HG02852 (cell line): Measurements from ENCODE around the gene PARP11.
"Not testable (repeated sequence)": the region's sequence is repeated elsewhere in the genome, so short reads cannot be mapped to it uniquely, and the experiment has no call there.

Experiments used
- ATAC-seq: cut with Tn5 transposase; IDR thresholded peaks from one replicate; pipeline ENCODE4 v1.9.1; 2021; ENCODE audit warnings: mild to moderate bottlenecking, moderate library complexity; ENCODE audit not compliant: unreplicated experiment

Gene PARP11

GRCh38 chr12:3882896-3883564, 9.8 kb upstream of the PARP11 start:
- ATAC-seq, result no peak

DNA sequence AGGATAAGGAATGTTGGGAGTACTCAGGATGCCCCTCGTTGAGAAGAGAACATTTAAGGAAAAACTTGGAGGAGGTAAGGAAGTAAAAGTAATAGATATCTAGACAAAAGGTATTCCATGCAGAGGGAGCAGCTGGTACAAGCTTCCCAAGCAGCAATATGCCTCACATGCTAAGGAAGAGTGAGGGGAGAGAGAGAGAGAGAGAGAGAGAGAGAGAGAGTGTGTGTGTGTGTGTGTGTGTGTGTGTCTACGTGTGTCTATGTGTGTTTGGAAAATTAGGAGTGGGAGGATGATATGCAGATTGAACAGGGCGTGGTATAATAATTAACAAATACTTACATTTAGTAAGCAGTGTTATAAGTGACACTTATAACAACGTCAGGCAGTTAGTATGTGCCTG, 9.2 kb upstream of the PARP11 start:
- no peak for ATAC-seq

DNA sequence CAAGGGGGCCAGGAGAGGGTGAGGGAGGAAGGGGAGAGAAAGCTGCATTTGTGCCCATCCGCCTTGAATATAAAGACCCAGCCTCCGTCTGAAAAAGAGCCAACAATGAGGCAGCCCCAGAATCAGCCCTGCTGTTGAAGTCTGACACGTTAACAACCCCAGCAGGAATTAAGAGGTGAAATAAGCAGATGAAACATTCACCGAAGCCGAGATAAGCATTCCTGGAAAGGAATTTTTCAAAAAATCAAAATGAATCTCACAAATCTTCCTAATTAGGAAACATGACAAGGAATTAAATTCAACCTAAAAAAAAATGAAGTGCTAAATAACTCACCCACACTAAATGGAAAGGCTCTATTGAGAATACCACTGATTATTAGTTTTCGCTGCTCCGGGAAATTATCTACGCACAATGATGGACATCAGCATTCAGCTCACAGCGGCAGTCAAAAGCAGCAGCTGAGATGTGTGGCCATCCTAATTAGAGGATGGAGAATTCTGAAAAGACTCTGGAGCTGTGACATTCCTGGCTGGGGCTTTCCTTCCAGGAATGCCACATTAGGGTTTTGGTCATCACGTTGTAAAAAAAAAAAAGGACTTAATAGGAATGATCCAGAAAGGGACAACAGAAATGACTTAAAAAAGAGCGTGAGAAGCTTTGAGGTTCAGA, 8.2 kb upstream of the PARP11 start:
- ATAC-seq, result no peak

DNA sequence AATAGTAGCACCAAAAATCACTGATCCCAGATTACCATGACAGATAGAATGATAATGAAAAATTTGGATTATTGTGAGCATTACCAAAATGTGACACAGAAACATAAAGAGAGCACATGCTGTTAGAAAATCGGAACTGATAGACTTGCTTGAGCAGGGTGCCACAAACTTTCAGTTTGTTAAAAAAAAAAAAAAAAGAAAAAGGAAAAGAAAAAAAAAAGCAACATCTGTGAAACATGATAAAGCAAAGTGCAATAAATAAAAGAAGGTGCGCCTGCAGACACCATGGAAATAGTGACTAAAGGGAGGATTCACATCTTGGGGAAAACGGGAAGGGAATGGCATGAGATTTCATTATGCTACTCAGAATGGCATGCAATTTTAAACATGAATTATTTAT, 6.6 kb upstream of the PARP11 start:
- no peak for ATAC-seq

- no peak for ATAC-seq
Measured at GRCh38 chr12:3871356-3871755, 1.8 kb downstream of the PARP11 start.

- no peak for ATAC-seq
Measured at GRCh38 chr12:3869865-3870264, 3.3 kb downstream of the PARP11 start.

DNA sequence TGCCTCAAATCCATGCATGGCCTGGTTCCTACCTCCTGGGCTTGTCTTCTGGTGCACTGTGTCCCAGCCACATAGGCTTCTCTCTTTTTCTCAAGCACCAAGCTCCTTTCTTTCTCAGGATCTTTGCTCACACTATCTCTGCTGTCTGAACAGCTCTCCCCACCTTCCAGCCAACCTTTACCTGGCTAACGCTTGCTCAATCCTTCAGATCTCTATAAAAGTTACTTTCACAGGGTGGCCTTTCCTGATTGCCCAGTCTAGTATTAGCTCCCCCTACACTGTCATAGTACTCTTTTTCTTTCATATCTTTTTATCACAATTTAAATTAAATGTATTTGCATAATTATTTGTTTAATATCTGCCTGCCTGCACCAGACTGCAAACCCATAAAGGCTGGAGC, 3.8 kb downstream of the PARP11 start:
- ATAC-seq, result no peak

- ATAC-seq, result no peak
Measured at GRCh38 chr12:3863756-3864155, 9.4 kb downstream of the PARP11 start.

DNA sequence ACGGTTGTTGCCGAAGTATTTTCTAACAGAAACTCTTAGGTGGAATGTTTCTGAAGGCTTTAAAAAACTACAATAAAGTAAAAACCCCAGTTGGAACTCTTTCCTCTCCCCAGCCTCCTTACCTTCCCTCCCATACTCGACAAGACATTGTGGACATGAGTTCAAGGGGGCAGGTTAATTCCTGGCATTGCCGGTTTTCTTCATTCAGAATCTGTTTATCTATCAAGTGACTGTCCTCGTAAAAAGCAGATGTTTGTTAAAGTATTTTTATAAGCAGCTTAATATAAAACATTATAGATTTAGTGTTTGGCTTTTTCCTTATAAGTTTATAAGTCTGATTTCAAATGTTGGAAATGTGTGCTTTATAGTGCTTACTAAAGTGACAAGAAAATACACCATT, 30.7 kb downstream of the PARP11 start:
- ATAC-seq, result no peak

- ATAC-seq, result no peak
Measured at GRCh38 chr12:3841783-3842182, 31.4 kb downstream of the PARP11 start.

- not testable (repeated sequence) for ATAC-seq
Measured at GRCh38 chr12:3840833-3841232, 32.4 kb downstream of the PARP11 start.

DNA sequence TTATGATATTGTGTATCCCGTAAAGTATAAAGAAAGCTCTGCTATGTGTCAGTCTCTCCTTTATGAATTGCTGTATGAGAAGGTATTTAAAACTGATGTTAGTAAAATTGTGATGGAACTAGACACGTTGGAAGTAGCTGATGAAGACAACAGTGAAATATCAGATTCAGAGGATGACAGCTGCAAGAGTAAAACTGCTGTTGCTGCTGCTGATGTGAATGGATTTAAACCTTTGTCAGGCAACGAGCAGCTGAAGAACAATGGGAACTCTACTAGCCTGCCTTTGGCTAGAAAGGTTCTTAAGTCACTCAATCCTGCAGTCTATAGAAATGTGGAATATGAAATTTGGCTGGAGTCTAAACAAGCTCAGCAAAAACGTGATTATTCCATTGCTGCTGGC, 33.5 kb downstream of the PARP11 start:
- ATAC-seq, result not testable (repeated sequence)

DNA sequence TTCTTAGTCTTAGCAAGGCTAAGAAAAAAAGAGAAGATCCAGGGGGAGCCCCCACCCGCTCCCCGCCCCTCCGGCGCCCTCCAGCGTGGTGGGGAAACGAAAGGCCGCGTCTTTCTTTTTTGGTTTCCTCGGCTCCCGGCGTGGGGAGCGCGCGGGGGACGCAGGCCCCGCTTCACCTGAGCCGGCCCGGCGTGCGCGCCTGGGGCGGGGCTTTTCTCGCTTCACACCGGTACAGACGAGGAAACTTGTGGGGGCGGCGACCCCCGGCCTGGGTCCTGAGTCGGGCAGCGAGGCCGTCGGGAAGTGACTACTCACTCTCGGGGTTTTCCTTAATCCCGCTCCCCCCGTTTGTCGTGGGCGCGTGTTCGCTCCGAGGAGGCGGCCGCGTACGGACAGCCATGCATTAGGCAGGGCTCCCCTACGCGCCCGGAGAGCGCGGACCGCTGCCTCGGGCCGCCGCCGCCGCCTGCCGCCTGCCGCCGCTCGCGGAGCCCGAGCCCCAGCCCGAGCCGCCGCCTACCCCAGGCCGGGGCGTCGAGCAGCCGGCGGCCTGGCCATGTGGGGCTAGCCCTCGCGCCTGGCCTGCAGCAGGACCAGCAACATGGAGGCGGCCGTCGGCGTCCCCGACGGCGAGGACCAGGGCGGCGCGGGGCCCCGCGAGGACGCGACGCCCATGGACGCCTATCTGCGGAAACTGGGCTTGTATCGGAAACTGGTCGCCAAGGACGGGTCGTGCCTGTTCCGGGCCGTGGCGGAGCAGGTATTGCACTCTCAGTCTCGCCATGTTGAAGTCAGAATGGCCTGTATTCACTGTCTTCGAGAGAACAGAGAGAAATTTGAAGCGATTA, 34.3 kb downstream of the PARP11 start:
- not testable (repeated sequence) for ATAC-seq

DNA sequence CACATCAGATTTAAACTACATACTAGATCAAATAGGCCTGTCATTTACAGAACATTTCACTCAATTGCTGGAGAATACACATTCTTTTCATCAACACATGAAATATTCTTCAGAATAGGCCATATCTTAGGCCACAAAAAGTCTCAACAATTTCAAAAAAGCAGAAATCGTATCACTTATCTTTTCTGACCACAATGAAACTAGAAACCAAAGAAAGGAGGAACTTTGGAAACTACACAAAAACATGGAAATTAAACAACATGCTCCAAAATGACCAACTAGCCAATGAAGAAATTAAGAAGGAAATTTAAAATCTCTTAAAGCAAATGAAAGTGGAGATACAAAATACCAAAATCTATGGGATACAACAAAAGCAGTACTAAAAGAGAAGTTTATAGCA, 35.1 kb downstream of the PARP11 start:
- ATAC-seq, result no peak

DNA sequence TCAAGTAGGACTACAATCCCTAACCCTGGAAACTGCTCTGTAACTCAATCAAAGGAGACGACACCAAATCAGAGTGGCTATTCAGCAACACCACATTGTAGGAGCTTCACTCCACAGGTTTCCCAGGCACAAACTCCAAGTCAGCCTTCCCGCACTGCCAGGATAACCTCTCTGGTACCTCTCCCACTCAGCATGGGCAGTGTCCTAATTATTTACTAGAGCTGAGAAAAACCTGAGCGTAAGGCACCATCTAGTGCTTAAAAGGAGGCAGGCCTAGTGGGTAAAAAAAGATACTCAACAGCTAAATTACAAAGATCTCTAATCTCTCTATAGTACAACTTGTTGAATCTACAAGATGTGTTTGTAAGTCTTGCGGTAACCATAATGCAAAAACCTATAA, 36.1 kb downstream of the PARP11 start:
- no peak for ATAC-seq

- no peak for ATAC-seq
Measured at GRCh38 chr12:3836641-3837040, 36.6 kb downstream of the PARP11 start.

DNA sequence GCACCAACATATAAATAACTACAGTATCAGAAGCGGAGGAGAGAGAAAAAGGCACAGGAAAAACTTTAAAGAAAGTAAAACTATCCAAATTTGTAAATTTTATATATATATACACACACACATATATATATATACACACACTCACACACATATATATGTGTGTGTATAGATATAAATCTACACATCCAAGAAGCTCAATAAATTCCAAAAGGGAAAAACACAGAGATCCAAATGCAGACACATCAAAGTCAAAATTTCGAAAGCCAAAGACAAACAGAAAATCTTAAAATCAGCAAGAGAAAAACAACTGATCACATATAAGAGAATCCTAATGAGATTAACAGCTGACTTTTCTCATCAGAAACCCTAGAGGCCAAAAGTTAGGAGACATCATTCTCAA, 37.3 kb downstream of the PARP11 start:
- ATAC-seq, result no peak

GRCh38 chr12:3834774-3835173, 38.4 kb downstream of the PARP11 start:
- no peak for ATAC-seq

- no peak for ATAC-seq
Measured at GRCh38 chr12:3833670-3834310, 39.4 kb downstream of the PARP11 start.

DNA sequence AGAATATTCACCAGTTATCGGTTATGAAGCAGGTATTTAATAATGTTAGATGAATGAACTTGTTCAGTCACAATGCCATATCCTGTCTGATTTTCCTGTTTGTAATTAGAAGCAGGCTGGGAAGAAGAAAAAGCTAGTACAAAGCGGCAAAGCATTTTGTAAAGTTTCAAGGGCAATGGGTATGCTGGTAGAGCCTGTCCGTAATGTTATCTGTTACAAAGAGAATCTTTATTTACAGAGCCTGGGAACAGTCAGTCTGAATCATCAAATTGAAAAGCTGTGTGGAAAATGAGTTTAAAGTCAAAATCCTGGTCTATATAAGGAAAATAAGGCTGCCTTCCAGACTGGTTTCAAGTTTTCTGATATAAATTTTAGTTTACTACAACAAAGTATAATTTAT, 40.5 kb downstream of the PARP11 start:
- no peak for ATAC-seq

GRCh38 chr12:3828888-3829287, 44.3 kb downstream of the PARP11 start:
- no peak for ATAC-seq
